Measurements from ENCODE around the gene SEMA6A.

- TF ChIP-seq CTCF (IDR thresholded peaks at IDR 0.05; ENCODE audit: low read length) (no peak), EZH2 (IDR thresholded peaks at IDR 0.05; ENCODE audit: borderline replicate concordance, low read length) (no peak)
Observed at GRCh38 chr5:116559239-116559638, 15.4 kb downstream of the SEMA6A start.
